GM06990 (cell line): ENCODE results near the gene ZNF296.

ENCODE experiments used
- DNase-seq: peaks from one replicate; pipeline ENCODE4 v3.0.0-alpha.2; 2011; ENCODE audit not compliant: insufficient read length; ENCODE audit errors: extremely low read depth
- H3K27me3 ChIP-seq: replicated peaks from 2 replicates; pipeline ENCODE4 v1.6.0; 2011; ENCODE audit warnings: low read length; ENCODE audit not compliant: control insufficient read depth, insufficient read depth
- H3K36me3 ChIP-seq: 2 replicates; pipeline ENCODE4 v1.5.1; 2011; ENCODE audit warnings: low read length; ENCODE audit not compliant: control insufficient read depth, insufficient read depth
- H3K4me3 ChIP-seq: replicated peaks from 2 replicates; pipeline ENCODE4 v1.5.1; 2011; ENCODE audit warnings: low read depth, mild to moderate bottlenecking, control low read depth, low read length
- TF ChIP-seq, protein P1 (sequence below): IDR thresholded peaks from 2 replicates; pipeline ENCODE4 v1.5.1; 2011; ENCODE audit warnings: low read length, control low read depth, mild to moderate bottlenecking, inconsistent platforms; ENCODE audit not compliant: insufficient read depth, poor library complexity, severe bottlenecking

Gene ZNF296

DNA sequence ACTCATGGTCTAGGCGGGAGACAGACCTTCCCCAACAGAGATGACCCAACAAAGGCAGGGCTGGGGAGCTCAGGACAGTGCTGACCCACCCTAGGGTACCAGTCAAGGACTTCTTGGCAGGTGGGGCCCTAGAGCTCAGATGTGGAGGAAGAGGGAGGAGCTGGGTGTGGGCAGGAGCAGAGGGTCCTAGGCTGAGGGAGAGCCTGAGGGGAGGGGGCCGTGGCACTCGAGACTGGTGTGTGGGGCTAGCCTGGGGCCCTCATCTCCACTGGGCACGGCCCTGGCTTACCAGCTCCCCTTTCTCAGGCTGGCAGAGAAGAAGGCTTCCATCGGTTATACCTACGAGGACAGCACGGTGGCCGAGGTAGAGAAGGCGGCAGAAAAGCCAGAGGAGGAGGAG is 18.8 kb downstream of the ZNF296 start:
- Histone ChIP-seq H3K4me3 (no peak overlapping the region), H3K36me3 (peaks cover 57% of the 10 kb centered on the region), H3K27me3 (no peaks in the 10 kb centered on the region)
- TF ChIP-seq, protein P1, sequence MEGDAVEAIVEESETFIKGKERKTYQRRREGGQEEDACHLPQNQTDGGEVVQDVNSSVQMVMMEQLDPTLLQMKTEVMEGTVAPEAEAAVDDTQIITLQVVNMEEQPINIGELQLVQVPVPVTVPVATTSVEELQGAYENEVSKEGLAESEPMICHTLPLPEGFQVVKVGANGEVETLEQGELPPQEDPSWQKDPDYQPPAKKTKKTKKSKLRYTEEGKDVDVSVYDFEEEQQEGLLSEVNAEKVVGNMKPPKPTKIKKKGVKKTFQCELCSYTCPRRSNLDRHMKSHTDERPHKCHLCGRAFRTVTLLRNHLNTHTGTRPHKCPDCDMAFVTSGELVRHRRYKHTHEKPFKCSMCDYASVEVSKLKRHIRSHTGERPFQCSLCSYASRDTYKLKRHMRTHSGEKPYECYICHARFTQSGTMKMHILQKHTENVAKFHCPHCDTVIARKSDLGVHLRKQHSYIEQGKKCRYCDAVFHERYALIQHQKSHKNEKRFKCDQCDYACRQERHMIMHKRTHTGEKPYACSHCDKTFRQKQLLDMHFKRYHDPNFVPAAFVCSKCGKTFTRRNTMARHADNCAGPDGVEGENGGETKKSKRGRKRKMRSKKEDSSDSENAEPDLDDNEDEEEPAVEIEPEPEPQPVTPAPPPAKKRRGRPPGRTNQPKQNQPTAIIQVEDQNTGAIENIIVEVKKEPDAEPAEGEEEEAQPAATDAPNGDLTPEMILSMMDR: no peak
- no peak for DNase-seq

DNA sequence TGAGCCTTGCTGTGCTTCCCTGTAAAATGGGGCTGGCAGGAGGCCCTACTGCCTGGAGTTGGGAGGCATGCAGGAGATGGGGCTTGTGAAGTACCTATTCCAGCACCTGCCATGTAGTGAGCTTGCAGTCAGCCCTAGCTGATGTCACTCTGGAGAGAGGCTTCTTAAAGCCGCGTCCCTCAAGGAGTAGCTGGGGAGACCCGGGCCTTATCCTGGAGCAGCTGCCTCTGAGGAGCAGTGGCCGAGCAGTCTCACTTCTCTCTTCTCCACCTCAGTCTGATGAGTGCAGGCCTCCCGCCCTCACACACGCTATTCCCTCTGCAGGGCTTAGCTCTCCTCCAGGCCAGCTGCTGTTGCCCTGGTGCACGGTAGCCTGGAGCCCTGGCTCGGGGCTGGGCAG is 19.4 kb downstream of the ZNF296 start:
- H3K36me3 ChIP-seq: peaks cover 61% of the 10 kb centered on the region
- no peaks in the 10 kb centered on the region for H3K27me3 ChIP-seq
- no peak for DNase-seq
- TF ChIP-seq, protein P1: no peak
- H3K4me3 ChIP-seq: no peak overlapping the region

DNA sequence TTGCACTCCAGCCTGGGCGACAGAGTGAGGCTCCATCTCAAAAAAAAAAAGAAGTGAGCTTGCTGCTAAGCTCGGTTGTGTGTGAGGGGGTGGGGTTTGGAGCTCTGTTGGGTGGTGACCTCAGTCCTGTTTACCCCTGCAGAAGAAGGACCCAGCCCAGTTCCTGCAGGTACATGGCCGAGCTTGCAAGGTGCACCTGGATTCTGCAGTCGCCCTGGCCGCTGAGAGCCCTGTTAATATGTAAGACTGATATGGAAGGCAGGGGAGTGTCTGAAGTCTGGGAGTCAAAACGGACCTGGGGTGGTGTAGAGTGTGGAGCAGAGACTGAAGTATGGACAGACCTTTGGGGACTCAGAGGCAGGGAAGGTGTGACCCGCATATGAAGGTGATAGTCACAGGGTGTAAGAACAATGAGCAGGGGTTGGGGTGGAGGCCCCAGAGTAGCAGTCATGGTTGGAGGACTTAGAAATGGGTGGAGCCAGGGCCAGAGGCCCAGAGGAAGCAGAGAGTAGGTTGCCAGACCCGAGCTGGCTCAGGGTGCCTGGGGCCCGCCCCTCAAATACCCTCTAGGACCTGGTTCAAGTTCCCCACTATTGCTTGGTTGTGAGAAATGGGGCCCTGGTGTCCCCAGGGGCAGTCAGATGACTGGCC is 24.2 kb downstream of the ZNF296 start:
- TF ChIP-seq, protein P1: no peak
- no peak for DNase-seq
- Histone ChIP-seq H3K4me3 (no peak overlapping the region; the same call in 1 of the 2 replicates), H3K36me3 (peaks cover 30% of the 10 kb centered on the region), H3K27me3 (no peaks in the 10 kb centered on the region)

DNA sequence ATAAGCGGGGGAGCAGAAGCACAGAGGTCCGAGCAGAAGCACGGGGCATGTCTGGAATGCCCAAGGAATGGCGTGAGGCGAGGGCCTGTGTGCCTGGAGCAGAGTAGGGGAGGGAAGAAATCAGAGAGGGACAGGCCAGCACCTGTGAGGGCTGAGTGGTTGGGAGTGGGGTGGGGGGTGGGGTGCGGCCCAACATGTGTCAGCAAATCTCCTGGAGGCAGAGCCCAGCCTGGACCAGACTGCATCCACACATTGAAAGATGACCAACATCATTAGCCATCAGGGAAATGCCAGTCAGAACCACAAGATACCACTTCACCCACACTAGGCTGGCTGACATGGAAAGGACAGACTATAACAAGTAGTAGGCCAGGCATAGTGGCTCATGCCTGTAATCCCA is 26.2 kb downstream of the ZNF296 start:
- no peak for DNase-seq
- H3K4me3 ChIP-seq: no peak overlapping the region
- TF ChIP-seq, protein P1: no peak
- H3K27me3 ChIP-seq: no peaks in the 10 kb centered on the region
- peaks cover 25% of the 10 kb centered on the region for H3K36me3 ChIP-seq

DNA sequence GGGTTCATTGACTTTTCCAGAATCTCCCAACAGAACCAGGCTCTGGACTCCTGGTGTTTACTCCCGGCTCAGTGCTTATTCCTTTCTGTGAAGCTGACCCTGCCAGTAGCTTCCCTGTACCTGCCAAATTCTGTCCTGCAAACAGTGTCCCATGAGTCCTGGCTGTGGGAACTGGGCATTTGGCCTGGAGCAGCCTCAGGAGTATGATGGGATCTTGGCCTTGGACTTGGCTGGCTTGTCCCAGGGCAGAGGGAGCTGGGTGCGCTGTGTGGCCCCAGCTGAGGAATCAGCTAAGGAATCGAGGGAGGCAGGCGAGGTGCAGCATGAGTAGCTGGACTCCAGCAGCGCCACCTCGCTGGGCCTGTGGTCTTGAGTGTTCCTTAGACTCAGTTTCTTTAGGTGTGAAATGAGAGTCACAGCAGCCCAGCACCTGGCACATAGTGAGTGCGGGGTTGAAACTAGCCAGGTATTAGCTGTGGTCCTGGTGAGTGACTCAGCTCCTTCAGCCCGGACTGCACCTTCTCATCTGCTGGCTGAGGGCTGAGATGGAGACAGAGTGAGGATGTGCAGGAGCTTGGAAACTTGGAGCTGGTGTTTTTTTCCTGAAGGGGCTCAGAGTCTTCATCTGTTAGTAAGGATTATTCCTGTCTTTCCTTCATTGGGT is 27.1 kb downstream of the ZNF296 start:
- TF ChIP-seq, protein P1: no peak
- H3K4me3 ChIP-seq: no peak overlapping the region
- H3K36me3 ChIP-seq: peaks cover 26% of the 10 kb centered on the region
- DNase-seq: no peak
- H3K27me3 ChIP-seq: no peaks in the 10 kb centered on the region
